Suprapubic skin (tissue), 4 donors: ENCODE measurements around the gene MT4.

Source experiments
- CTCF ChIP-seq, 2 donors: fragments of 200-600 bp in 1 of 2; fragments of 450-650 bp in 1 of 2; sonication (generic) in 1 of 2; IDR thresholded peaks; one replicate each; pipeline ENCODE4 v1.5.1; 2016 to 2019; ENCODE audit warnings: antibody characterized with exemption in 2 of 2, mild to moderate bottlenecking in 1 of 2, moderate library complexity in 1 of 2
- EP300 ChIP-seq: sonication (generic); formaldehyde crosslinking; IDR thresholded peaks from one replicate; pipeline ENCODE4 v1.6.1; 2017; ENCODE audit warnings: antibody characterized with exemption
- POLR2A ChIP-seq, 2 donors: fragments of 450-650 bp; IDR thresholded peaks; one replicate each; pipeline ENCODE4 v1.6.1; 2017; ENCODE audit warnings: antibody characterized with exemption in 2 of 2, mild to moderate bottlenecking in 2 of 2, moderate library complexity in 2 of 2
- POLR2AphosphoS5 ChIP-seq, 3 donors: sonication (generic); formaldehyde crosslinking; IDR thresholded peaks; one replicate each; pipeline ENCODE4 v1.6.1; 2017; ENCODE audit warnings: antibody characterized with exemption in 3 of 3

GRCh38 chr16:56564793-56565477, at the start of gene MT4:
- TF ChIP-seq POLR2AphosphoS5 (IDR thresholded peaks at IDR 0.05) (no peak), CTCF (IDR thresholded peaks at IDR 0.05) (no peak), POLR2A (IDR thresholded peaks at IDR 0.05) (no peak), EP300 (no peak)
